ENCODE results near the gene HCST. TPM values are rescaled to one million over a fixed set of nuclear protein-coding genes. Genes with fewer than 3 reads are reported as not detected.
A peak's percentile ranks its signal among the peaks of the same experiment; 100 is the strongest.

The HCST gene
- total and polyA plus RNA-seq, 2 of the 13 experiments (the other 11 are each of a cell fraction or from before 2014, with no cell fraction given), result 0.24 to 1.2 TPM

GRCh38 chr19:35931161-35931873, 29.0 kb downstream of the HCST start (continued):
- TF ChIP-seq SNAPC4 (CRISPR knock-in tag; IDR thresholded peaks at IDR 0.05), result 0 out of 2 replicates have a peak, but pooled peaks have one; percentile 80
- no peak for TF ChIP-seq TMF1 (CRISPR knock-in tag; IDR thresholded peaks at IDR 0.05; ENCODE audit: low read depth)
- TF ChIP-seq CAMTA2 (CRISPR knock-in tag; IDR thresholded peaks at IDR 0.05; ENCODE audit: borderline replicate concordance), result no peak
- TF ChIP-seq, protein P1, sequence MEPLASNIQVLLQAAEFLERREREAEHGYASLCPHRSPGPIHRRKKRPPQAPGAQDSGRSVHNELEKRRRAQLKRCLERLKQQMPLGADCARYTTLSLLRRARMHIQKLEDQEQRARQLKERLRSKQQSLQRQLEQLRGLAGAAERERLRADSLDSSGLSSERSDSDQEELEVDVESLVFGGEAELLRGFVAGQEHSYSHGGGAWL (CRISPR knock-in tag; IDR thresholded peaks at IDR 0.05), result peak; percentile 58
- TF ChIP-seq ARNT (IDR thresholded peaks at IDR 0.05), result no peak
- no peak for TF ChIP-seq FOXA1 (IDR thresholded peaks at IDR 0.05)
- peak; percentile 25; the same call in 1 of the 2 replicates for TF ChIP-seq FOXA1 (CRISPR knock-in tag; IDR thresholded peaks at IDR 0.05)
- no peak for TF ChIP-seq ZNF552 (CRISPR knock-in tag; IDR thresholded peaks at IDR 0.05; ENCODE audit: borderline replicate concordance)
- no peak for TF ChIP-seq CENPBD1 (CRISPR knock-in tag; IDR thresholded peaks at IDR 0.05; ENCODE audit: borderline replicate concordance, low read depth)
- peak; percentile 71 for TF ChIP-seq CBX1 (IDR thresholded peaks at IDR 0.05; ENCODE audit: low read depth)
- no peak for TF ChIP-seq AKNA (CRISPR knock-in tag; IDR thresholded peaks at IDR 0.05; ENCODE audit: borderline replicate concordance)
- TF ChIP-seq MEIS1 (CRISPR knock-in tag; IDR thresholded peaks at IDR 0.05; ENCODE audit: borderline replicate concordance), result 0 out of 2 replicates have a peak, but pooled peaks have one; percentile 37
- 0 out of 2 replicates have a peak, but pooled peaks have one; percentile 69 for TF ChIP-seq DR1 (CRISPR knock-in tag; IDR thresholded peaks at IDR 0.05)
- TF ChIP-seq SRF (IDR thresholded peaks at IDR 0.05; ENCODE audit: low read depth, low read length), result no peak
